Activated CD4-positive, alpha-beta T cell treated with anti-CD3 and anti-CD28 coated beads, Interleukin-2, amount 10 ng/mL, durations not matched to agents 7 days and 5 days (primary cell): Measurements from ENCODE around the gene PRR12. TPM values are rescaled to one million over a fixed set of nuclear protein-coding genes. Genes with fewer than 3 reads are reported as not detected.
A peak's percentile ranks its signal among the peaks of the same experiment; 100 is the strongest.

ENCODE experiments used
- CTCF ChIA-PET: fragments of 350-600 bp; sonication (Branson Sonifier 250); formaldehyde crosslinking; loops from one replicate; lab custom pipeline; 2021; ENCODE audit warnings: antibody characterized with exemption; lab: Charles Lee
- POLR2A ChIA-PET: fragments of 350-600 bp; sonication (Branson Sonifier 250); formaldehyde crosslinking; loops from one replicate; lab custom pipeline; 2021; ENCODE audit warnings: antibody characterized with exemption; lab: Charles Lee
- DNase-seq: peaks from one replicate; pipeline ENCODE4 v3.0.0-alpha.2; 2020
- H3K27ac Mint-ChIP-seq: one replicate; pipeline ENCODE4 v1.8.0; 2021; ENCODE audit warnings: mild to moderate bottlenecking, moderate library complexity, mixed read lengths
- H3K27me3 Mint-ChIP-seq: one replicate; pipeline ENCODE4 v1.8.0; 2021; ENCODE audit warnings: mixed read lengths
- H3K36me3 Mint-ChIP-seq: one replicate; pipeline ENCODE4 v1.8.0; 2021; ENCODE audit warnings: low read depth, mixed read lengths
- H3K4me1 Mint-ChIP-seq: one replicate; pipeline ENCODE4 v1.8.0; 2021; ENCODE audit warnings: mixed read lengths
- H3K4me3 Mint-ChIP-seq: one replicate; pipeline ENCODE4 v1.8.0; 2021; ENCODE audit warnings: mild to moderate bottlenecking, moderate library complexity, mixed read lengths
- H3K9me3 Mint-ChIP-seq: one replicate; pipeline ENCODE4 v1.8.0; 2021; ENCODE audit warnings: mixed read lengths
- total RNA-seq, 2 experiments: library from RNA; stranded (reverse); gene quantifications; one replicate each; pipeline ENCODE4 v1.2.3, GENCODE V29; 2021

PRR12 gene, protein sequence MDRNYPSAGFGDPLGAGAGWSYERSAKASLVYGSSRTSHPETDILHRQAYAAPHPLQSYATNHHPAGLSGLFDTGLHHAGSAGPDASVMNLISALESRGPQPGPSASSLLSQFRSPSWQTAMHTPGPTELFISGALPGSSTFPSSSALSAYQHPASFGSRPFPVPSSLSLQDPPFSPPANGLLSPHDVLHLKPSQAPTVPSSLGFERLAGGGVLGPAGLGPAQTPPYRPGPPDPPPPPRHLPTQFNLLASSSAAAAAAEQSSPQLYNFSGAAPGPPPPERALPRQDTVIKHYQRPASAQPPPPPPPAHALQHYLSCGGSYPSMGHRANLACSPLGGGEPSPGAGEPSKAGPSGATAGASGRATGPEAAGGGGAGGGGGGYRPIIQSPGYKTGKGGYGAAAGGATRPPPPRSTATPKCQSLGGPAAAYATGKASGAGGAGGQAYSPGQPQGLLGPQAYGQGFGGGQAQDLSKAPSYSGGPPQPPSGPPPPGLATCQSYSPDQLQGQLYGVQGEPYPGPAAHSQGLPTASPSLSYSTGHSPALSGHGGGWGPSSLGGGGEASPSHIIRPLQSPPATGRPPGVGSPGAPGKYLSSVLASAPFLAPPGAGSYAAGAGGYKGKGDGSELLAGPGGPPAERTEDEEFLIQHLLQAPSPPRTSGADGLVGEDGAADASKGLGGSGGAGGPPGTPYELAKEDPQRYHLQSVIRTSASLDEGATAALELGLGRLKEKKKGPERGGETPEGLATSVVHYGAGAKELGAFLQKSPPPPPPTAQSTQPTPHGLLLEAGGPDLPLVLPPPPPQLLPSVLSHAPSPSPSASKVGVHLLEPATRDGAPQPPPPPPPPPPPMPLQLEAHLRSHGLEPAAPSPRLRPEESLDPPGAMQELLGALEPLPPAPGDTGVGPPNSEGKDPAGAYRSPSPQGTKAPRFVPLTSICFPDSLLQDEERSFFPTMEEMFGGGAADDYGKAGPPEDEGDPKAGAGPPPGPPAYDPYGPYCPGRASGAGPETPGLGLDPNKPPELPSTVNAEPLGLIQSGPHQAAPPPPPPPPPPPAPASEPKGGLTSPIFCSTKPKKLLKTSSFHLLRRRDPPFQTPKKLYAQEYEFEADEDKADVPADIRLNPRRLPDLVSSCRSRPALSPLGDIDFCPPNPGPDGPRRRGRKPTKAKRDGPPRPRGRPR (N-terminal part only)
- 10 to 100 TPM; 41.5 to 45.9 TPM for total RNA-seq

DNA sequence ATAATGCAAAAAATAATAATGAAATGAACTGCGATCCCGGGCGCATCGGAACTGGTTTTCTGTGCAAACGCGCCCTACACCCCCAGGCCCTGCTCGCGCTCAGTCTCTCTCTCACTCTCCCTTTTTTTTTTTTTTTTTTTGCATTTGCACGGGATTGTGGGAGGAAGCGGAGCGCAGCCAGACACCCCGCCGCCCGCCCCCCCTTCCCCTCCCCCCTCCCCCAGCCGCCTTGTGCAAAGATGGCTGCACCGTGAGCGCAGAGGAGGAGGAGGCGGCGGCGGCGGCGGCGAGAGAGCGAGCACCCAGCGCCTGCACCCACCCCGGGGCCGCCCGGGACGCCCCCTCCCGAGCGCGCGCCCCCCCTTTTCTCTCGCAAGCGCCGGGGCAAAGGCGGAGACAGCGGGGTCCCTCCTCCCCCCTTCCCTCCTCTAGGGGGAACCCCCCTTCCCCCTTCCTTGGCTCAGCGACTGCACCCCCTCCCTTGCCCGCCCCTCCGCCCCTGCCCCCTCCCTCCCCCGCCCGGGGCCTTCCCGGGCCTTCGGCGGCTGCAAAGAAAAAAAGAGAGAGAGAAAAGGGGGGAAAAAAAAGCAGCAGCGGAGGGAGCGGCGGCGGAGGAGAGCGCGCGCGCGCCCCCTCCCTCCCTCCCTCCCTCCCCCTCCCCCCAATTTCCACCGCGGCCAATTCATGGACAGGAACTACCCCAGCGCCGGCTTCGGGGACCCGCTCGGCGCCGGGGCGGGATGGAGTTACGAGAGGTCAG is at the start of gene PRR12:
PRR12 (plus strand) TSS at position 212 of the 760 bp plus-strand sequence; CDS start at position 685, 473 bp downstream.
- peak; percentile 73 for DNase-seq
- H3K27me3 Mint-ChIP-seq = peaks cover 5% of the 10 kb centered on the region
- peak within 1 kb of the TSS; percentile 97 for H3K27ac Mint-ChIP-seq
- H3K36me3 Mint-ChIP-seq = peaks cover 14% of the 10 kb centered on the region
- ChIA-PET CTCF (interaction anchor here (0.9 to 2.0 kb wide), 3 partner anchors 10 to 81 kb away, joined by 3 to 10 read pairs (median 4); partner anchors contain the start of genes NOSIP and PRRG2), POLR2A (interaction anchor here (0.7 to 1.2 kb wide), 3 partner anchors 10 to 50 kb away, joined by 3 to 4 read pairs (median 3); partner anchors contain the start of genes PRRG2 and RRAS)
- no peaks in the 10 kb centered on the region for H3K9me3 Mint-ChIP-seq
- H3K4me3 Mint-ChIP-seq = peak within 1 kb of the TSS; percentile 90
- peaks cover 31% of the 10 kb centered on the region for H3K4me1 Mint-ChIP-seq

DNA sequence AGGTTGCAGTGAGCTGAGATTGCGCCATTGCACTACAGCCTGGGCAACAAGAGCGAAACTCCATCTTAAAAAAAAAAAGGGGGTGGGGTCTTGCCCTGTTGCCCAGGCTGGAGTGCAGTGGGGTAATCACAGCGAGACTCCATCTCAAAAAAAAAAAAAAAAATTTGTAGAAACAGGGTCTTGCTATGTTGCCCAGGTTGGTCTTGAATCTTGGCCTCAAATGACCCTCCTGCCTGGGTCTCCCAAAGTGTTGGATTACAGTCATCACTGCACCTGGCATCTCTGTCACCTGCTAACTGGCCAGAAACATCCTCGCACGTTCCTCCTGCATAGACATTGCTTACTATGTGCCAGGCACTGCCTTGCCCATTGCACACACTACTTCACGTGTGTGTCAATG is 49.1 kb upstream of the PRR12 start:
- ChIA-PET CTCF (interaction anchor here (0.7 to 1.8 kb wide), 5 partner anchors 8 to 303 kb away, joined by 3 to 6 read pairs (median 3); partner anchors contain the start of gene RCN3), POLR2A (no interaction called here)
- Mint-ChIP-seq H3K4me1 (peaks cover 22% of the 10 kb centered on the region), H3K36me3 (no peaks in the 10 kb centered on the region), H3K27me3 (no peaks in the 10 kb centered on the region), H3K27ac (no peak overlapping the region), H3K4me3 (no peak overlapping the region), H3K9me3 (no peaks in the 10 kb centered on the region)
- DNase-seq = no peak

DNA sequence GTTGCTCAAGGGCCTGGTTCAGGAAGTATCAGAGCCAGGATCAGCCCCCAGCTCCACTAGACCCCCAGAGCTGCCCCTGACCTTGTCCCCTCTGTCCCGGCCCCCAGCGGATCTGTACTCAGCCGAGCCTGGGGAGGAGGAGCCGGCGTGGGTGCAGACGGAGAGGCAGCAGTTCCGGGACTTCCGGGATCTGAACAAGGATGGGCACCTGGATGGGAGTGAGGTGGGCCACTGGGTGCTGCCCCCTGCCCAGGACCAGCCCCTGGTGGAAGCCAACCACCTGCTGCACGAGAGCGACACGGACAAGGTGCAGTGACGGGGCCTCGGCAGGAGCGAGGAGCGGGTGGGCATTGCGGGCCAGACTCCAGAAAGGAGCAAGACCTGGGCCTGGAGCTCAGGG is 48.5 kb upstream of the PRR12 start:
- no peak for DNase-seq
- ChIA-PET CTCF (interaction anchor here (1.0 to 1.8 kb wide), 3 partner anchors 8 to 28 kb away, joined by 3 to 6 read pairs (median 5); no protein-coding TSS in a partner anchor), POLR2A (no interaction called here)
- Mint-ChIP-seq H3K27me3 (no peaks in the 10 kb centered on the region), H3K36me3 (no peaks in the 10 kb centered on the region), H3K27ac (peak overlapping the region; percentile 41), H3K4me3 (no peak overlapping the region), H3K9me3 (no peaks in the 10 kb centered on the region), H3K4me1 (peaks cover 28% of the 10 kb centered on the region)

DNA sequence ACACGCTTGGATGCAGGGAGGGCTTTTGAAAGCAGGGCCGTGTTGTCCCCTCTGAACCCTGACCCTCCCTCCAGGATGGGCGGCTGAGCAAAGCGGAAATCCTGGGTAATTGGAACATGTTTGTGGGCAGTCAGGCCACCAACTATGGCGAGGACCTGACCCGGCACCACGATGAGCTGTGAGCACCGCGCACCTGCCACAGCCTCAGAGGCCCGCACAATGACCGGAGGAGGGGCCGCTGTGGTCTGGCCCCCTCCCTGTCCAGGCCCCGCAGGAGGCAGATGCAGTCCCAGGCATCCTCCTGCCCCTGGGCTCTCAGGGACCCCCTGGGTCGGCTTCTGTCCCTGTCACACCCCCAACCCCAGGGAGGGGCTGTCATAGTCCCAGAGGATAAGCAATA is 48.0 kb upstream of the PRR12 start:
- no peaks in the 10 kb centered on the region for H3K36me3 Mint-ChIP-seq
- DNase-seq = no peak
- H3K4me3 Mint-ChIP-seq = no peak overlapping the region
- no peaks in the 10 kb centered on the region for H3K9me3 Mint-ChIP-seq
- CTCF ChIA-PET = interaction anchor here (1.0 to 1.8 kb wide), 2 partner anchors 9 to 28 kb away, joined by 3 to 6 read pairs; no protein-coding TSS in a partner anchor
- POLR2A ChIA-PET = no interaction called here
- H3K27me3 Mint-ChIP-seq = no peaks in the 10 kb centered on the region
- H3K27ac Mint-ChIP-seq = peak overlapping the region; percentile 71
- H3K4me1 Mint-ChIP-seq = peaks cover 31% of the 10 kb centered on the region

DNA sequence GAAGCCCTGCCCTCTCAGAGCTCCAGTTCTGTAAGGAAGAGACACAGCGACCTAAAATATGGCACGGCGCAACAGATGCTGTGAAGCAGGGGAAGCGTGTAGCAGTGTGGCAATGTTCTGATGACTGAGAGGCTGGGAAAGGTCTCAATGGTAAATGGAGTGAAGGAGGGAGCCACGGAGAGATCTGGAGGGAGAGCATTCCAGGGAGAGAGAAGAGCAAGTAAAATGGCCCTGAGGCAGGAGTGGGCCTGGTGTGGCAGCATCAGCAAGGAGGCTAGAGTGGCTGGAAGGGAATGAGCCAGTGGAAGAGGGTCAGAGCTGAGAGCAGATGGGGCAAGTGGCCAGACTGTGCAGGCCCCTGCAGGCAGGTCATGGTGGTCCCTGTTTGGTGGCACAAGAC is 46.8 kb upstream of the PRR12 start:
- ChIA-PET CTCF (interaction anchor here (0.6 to 1.3 kb wide), 3 partner anchors 16 to 30 kb away, joined by 3 to 8 read pairs (median 3); partner anchors contain the start of gene RCN3), POLR2A (no interaction called here)
- H3K4me1 Mint-ChIP-seq = peaks cover 42% of the 10 kb centered on the region
- H3K9me3 Mint-ChIP-seq = no peaks in the 10 kb centered on the region
- no peaks in the 10 kb centered on the region for H3K27me3 Mint-ChIP-seq
- H3K4me3 Mint-ChIP-seq = no peak overlapping the region
- H3K36me3 Mint-ChIP-seq = peaks cover 2% of the 10 kb centered on the region
- H3K27ac Mint-ChIP-seq = peak overlapping the region; percentile 28
- DNase-seq = no peak

DNA sequence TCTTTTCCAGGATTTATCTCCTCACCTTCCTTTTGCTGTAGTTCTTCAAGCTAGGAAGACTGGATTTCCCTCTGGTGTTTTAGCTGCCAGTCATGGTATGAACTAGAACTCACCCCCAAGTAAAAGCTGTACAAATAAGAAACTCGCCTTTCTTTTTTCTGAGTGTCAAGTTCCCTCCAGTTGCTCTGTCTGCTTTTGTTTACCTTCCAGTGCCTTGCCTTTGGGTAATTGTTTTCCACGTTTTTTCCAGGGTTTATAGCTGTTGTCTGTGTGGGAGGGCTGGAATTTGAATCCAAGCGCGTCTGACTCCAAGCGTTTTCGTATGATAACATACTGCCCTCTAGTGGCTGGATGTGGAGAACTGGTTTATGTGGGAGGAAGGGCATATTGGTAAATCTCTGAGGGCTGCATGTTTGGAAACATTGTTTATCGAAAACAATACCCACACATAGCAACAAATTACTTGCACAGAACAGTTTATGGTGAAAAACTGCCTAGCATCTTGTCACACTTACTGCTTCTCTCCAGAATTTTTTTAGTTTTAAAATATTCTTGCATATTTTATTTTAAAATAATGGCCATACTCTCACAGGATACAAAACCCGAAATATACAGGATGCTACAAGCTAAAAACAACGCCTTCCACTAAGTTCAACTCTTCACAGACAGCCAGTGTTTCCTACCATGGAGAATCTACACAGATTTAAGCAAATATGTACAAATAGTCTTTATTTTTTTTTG is 44.0 kb upstream of the PRR12 start:
- no peaks in the 10 kb centered on the region for H3K27me3 Mint-ChIP-seq
- POLR2A ChIA-PET = interaction anchor here (0.7 kb wide), 1 partner anchor 12 kb away, joined by 3 read pairs; no protein-coding TSS in a partner anchor
- CTCF ChIA-PET = interaction anchor here (0.5 to 3.6 kb wide), 25 partner anchors 10 to 545 kb away, joined by 3 to 19 read pairs (median 5); partner anchors contain the start of genes FLT3LG and RPS11
- H3K9me3 Mint-ChIP-seq = no peaks in the 10 kb centered on the region
- H3K36me3 Mint-ChIP-seq = peaks cover 15% of the 10 kb centered on the region
- DNase-seq = peak; percentile 85
- peak overlapping the region; percentile 60 for H3K4me3 Mint-ChIP-seq
- peak overlapping the region; percentile 70 for H3K27ac Mint-ChIP-seq
- H3K4me1 Mint-ChIP-seq = peaks cover 61% of the 10 kb centered on the region

DNA sequence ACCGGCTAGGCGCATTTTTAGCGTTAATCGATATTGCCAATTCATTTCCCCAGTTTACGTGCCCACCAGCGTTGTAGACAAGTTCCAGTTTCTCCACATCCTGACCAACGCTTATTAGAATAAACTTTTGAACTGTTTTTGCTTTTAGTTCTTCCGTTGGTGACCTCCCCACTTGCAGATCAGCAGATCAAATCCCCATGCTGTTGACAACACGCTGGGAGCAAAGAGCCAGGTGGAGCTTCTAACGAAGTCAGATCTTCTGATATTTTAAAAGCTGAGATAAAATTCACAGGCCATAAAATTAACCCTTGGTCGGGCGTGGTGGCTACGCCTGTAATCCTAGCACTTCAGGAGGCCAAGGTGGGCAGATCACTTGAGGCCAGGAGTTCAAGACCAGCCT is 41.9 kb upstream of the PRR12 start:
- H3K27ac Mint-ChIP-seq = peak overlapping the region; percentile 94
- CTCF ChIA-PET = interaction anchor here (0.6 to 2.2 kb wide), 9 partner anchors 11 to 54 kb away, joined by 3 to 13 read pairs (median 4); partner anchors contain the start of gene PRRG2
- H3K9me3 Mint-ChIP-seq = no peaks in the 10 kb centered on the region
- no peaks in the 10 kb centered on the region for H3K27me3 Mint-ChIP-seq
- DNase-seq = no peak
- peaks cover 70% of the 10 kb centered on the region for H3K4me1 Mint-ChIP-seq
- H3K36me3 Mint-ChIP-seq = peaks cover 27% of the 10 kb centered on the region
- POLR2A ChIA-PET = no interaction called here
- peak overlapping the region; percentile 20 for H3K4me3 Mint-ChIP-seq

DNA sequence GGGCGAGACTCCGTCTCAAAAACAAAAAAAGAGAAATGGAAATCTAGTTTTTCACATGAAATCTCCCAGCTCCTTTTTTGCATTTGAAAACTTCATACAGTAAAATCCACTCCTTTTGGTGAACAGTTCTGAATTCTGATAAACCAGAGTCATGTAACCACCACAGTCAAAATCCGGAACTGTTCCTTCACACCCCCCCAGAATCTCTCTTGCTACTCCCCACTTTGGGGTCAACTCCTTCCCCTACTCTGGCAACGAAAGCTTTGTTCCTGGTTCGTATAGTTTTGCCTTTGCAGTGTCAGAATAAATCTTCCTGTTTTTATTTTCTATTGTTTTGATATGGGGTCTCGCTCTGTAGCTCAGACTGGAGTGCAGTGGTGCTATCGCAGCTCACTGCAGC is 39.5 kb upstream of the PRR12 start:
- peak overlapping the region; percentile 78 for H3K27ac Mint-ChIP-seq

DNA sequence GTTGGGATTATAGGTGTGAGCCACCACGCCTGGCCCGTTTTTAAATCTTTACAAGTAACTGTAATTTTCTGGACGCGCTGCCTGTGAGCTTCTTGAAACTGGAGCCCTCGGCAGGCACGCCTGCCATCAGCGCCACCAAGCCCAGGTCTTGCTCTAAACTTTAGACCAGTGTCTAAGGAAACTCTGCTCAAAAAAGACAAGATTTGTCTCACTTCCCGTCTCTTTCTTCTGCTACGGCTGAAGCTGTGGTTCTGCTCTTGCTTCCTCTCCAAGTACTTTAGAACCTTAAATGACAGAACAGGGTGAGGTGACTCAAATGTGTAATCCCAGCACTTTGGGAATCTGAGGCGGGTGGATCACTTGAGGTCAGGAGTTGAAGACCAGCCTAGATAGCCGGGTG is 38.2 kb upstream of the PRR12 start:
- DNase-seq = peak; percentile 64
- Mint-ChIP-seq H3K27me3 (no peaks in the 10 kb centered on the region), H3K36me3 (peaks cover 58% of the 10 kb centered on the region), H3K27ac (peak overlapping the region; percentile 96), H3K4me1 (peaks cover 81% of the 10 kb centered on the region), H3K4me3 (peak overlapping the region; percentile 64), H3K9me3 (no peaks in the 10 kb centered on the region)
- ChIA-PET POLR2A (interaction anchor here (0.5 kb wide), 1 partner anchor 58 kb away, joined by 5 read pairs; no protein-coding TSS in a partner anchor), CTCF (interaction anchor here (1.2 to 3.2 kb wide), 5 partner anchors 11 to 127 kb away, joined by 4 to 33 read pairs (median 5); no protein-coding TSS in a partner anchor)

More for the DNA sequence above, 39.5 kb upstream of the PRR12 start:
- Mint-ChIP-seq H3K27me3 (no peaks in the 10 kb centered on the region), H3K4me1 (peaks cover 83% of the 10 kb centered on the region), H3K36me3 (peaks cover 50% of the 10 kb centered on the region), H3K4me3 (no peak overlapping the region), H3K9me3 (no peaks in the 10 kb centered on the region)
- POLR2A ChIA-PET = interaction anchor here (0.6 kb wide), 1 partner anchor 131 kb away, joined by 4 read pairs; no protein-coding TSS in a partner anchor
- no peak for DNase-seq
- CTCF ChIA-PET = interaction anchor here (0.6 to 3.2 kb wide), 9 partner anchors 10 to 1088 kb away, joined by 3 to 33 read pairs (median 5); partner anchors contain the start of gene RRAS

DNA sequence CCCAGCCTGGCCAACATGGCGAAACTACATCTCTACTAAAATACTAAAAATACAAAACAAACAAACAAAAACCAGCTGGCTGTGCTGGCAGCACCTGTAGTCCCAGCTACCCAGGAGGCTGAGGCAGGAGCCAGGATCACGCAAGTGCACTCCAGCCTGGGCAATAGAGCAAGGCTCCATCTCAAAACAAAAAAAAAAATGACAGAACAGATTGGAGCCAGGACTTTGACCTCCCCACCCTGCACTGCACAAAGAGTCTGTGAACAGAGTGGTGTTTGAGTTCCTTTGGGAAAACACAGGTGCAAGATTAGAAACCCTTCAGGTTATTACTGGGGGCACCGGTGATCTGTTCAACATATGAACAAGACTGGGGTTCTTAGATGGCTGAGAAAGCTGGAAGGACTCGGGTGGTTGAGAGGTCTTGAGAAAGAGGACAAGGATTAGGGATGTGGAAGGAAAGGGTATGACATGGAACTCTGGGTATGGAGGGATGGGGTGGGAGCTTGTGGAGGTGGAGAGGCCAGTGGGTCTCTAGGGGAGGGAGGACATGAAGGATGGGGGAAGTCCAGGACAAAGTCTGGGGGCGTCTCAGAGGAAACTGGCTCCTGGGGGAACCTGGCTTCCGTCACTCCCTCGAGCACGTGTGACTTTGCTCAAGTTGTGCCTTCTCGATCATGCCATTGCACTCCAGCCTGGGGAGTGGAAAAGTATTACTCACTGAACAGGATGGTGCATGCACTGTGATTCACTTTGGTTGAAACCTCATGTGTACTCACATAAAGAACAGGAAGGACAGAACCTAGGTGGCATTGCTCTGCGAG is 37.3 kb upstream of the PRR12 start:
- ChIA-PET CTCF (interaction anchor here (1.7 to 9.7 kb wide), 4 partner anchors 12 to 47 kb away, joined by 4 to 95 read pairs (median 19); no protein-coding TSS in a partner anchor), POLR2A (no interaction called here)
- H3K27ac Mint-ChIP-seq = peak overlapping the region; percentile 96
- peak overlapping the region; percentile 64 for H3K4me3 Mint-ChIP-seq
- H3K36me3 Mint-ChIP-seq = peaks cover 64% of the 10 kb centered on the region
- no peaks in the 10 kb centered on the region for H3K27me3 Mint-ChIP-seq
- no peaks in the 10 kb centered on the region for H3K9me3 Mint-ChIP-seq
- peak; percentile 52 for DNase-seq
- peaks cover 80% of the 10 kb centered on the region for H3K4me1 Mint-ChIP-seq
